IMR-90 (cell line): ENCODE data around the gene SPTBN5. TPM values are rescaled to one million over a fixed set of nuclear protein-coding genes. Genes with fewer than 3 reads are reported as not detected.

Experiments used
- ATAC-seq: fragments of 200-7000 bp; cut with Tn5 transposase; 2 replicates; pipeline ENCODE4 v1.9.1; 2020; ENCODE audit warnings: low read depth, mild to moderate bottlenecking, moderate library complexity
- BruUV-seq: library from RNA; stranded (reverse); fragments of 400-500 nt; replicated peaks from 2 replicates; lab custom pipeline; 2021; lab: Mats Ljungman, UMichigan
- CTCF ChIA-PET: fragments of 300-600 bp; formaldehyde crosslinking; extraction: SDS; loops from one replicate; lab custom pipeline; 2021; ENCODE audit warnings: antibody characterized with exemption; lab: Yijun Ruan, JAX
- POLR2A ChIA-PET: fragments of 300-600 bp; sonication (Branson Sonifier 250); formaldehyde crosslinking; loops from one replicate; lab custom pipeline; 2022; ENCODE audit warnings: antibody characterized with exemption; ENCODE audit not compliant: unreplicated experiment; lab: Charles Lee
- DNase-seq: peaks from one replicate; pipeline ENCODE4 v3.0.0; 2013
- H2AFZ ChIP-seq: replicated peaks from 2 replicates; pipeline ENCODE3; 2013; ENCODE audit warnings: low read length, mild to moderate bottlenecking; ENCODE audit not compliant: poor library complexity
- H2AK5ac ChIP-seq: 2 replicates; pipeline ENCODE4 v1.6.1; 2013; ENCODE audit warnings: low read depth, low read length, inconsistent platforms
- H2AK9ac ChIP-seq: replicated peaks from 2 replicates; pipeline ENCODE3; 2013; ENCODE audit warnings: mild to moderate bottlenecking, low read depth, low read length, moderate library complexity; ENCODE audit not compliant: poor library complexity
- H2BK120ac ChIP-seq: 2 replicates; pipeline ENCODE4 v1.6.1; 2013; ENCODE audit warnings: low read depth, low read length, inconsistent platforms
- H2BK15ac ChIP-seq: 3 replicates; pipeline ENCODE4 v1.6.1; 2013; ENCODE audit warnings: low read depth, low read length, inconsistent platforms
- H2BK20ac ChIP-seq: 2 replicates; pipeline ENCODE4 v1.6.1; 2013; ENCODE audit warnings: low read depth, mild to moderate bottlenecking, inconsistent platforms, low read length, moderate library complexity
- H2BK5ac ChIP-seq: 2 replicates; pipeline ENCODE4 v1.6.1; 2013; ENCODE audit warnings: mild to moderate bottlenecking, low read depth, low read length, inconsistent platforms; ENCODE audit not compliant: poor library complexity, severe bottlenecking
- H3K14ac ChIP-seq: replicated peaks from 2 replicates; pipeline ENCODE4 v1.6.1; 2013; ENCODE audit warnings: low read depth, low read length, inconsistent platforms
- H3K18ac ChIP-seq: 2 replicates; pipeline ENCODE4 v1.6.1; 2013; ENCODE audit warnings: low read depth, low read length, control low read depth
- H3K23ac ChIP-seq: 2 replicates; pipeline ENCODE4 v1.6.1; 2013; ENCODE audit warnings: low read depth, low read length, inconsistent platforms
- H3K27ac ChIP-seq: 2 replicates; pipeline ENCODE4 v1.5.1; 2013; ENCODE audit warnings: mild to moderate bottlenecking, control low read depth, low read length; ENCODE audit not compliant: insufficient read depth
- H3K27me3 ChIP-seq: 2 replicates; pipeline ENCODE4 v1.6.1; 2013; ENCODE audit warnings: low read length; ENCODE audit not compliant: control insufficient read depth, insufficient read depth
- H3K36me3 ChIP-seq: 2 replicates; pipeline ENCODE4 v1.6.1; 2013; ENCODE audit warnings: low read length, mixed read lengths; ENCODE audit not compliant: control insufficient read depth, insufficient read depth
- H3K4ac ChIP-seq: 2 replicates; pipeline ENCODE4 v1.6.1; 2013; ENCODE audit warnings: low read depth, low read length, inconsistent platforms
- H3K4me1 ChIP-seq: 2 replicates; pipeline ENCODE4 v1.6.1; 2013; ENCODE audit warnings: low read length, mixed read lengths; ENCODE audit not compliant: control insufficient read depth, insufficient read depth
- H3K4me2 ChIP-seq: 2 replicates; pipeline ENCODE4 v1.6.1; 2013; ENCODE audit warnings: low read depth, mild to moderate bottlenecking, control low read depth, low read length, moderate library complexity
- H3K4me3 ChIP-seq: 2 replicates; pipeline ENCODE4 v1.5.1; 2013; ENCODE audit warnings: low read depth, mild to moderate bottlenecking, control low read depth, low read length, moderate library complexity; ENCODE audit not compliant: insufficient read depth
- H3K56ac ChIP-seq: 2 replicates; pipeline ENCODE4 v1.6.1; 2013; ENCODE audit warnings: low read length, inconsistent platforms; ENCODE audit not compliant: insufficient read depth; ENCODE audit errors: extremely low read depth
- H3K79me1 ChIP-seq, 2 experiments: 2 replicates each; pipeline ENCODE4 v1.6.1; 2013; ENCODE audit warnings: low read length in 2 of 2, inconsistent platforms in 1 of 2, low read depth in 1 of 2
- H3K9ac ChIP-seq: 2 replicates; pipeline ENCODE4 v1.6.1; 2013; ENCODE audit warnings: low read depth, low read length, control low read depth
- H3K9me1 ChIP-seq: 2 replicates; pipeline ENCODE4 v1.6.1; 2013; ENCODE audit warnings: low read length, inconsistent platforms; ENCODE audit not compliant: insufficient read depth
- H3K9me3 ChIP-seq: 2 replicates; pipeline ENCODE4 v1.6.1; 2013; ENCODE audit warnings: low read length; ENCODE audit not compliant: control insufficient read depth, insufficient read depth
- H4K20me1 ChIP-seq: 2 replicates; pipeline ENCODE4 v1.6.1; 2013; ENCODE audit warnings: low read length, inconsistent platforms; ENCODE audit not compliant: insufficient read depth
- H4K5ac ChIP-seq: 2 replicates; pipeline ENCODE4 v1.6.1; 2013; ENCODE audit warnings: mild to moderate bottlenecking, low read depth, low read length, control low read depth
- H4K8ac ChIP-seq, 2 experiments: 2 replicates each; pipeline ENCODE4 v1.6.1; 2013; ENCODE audit warnings: low read depth in 2 of 2, low read length in 2 of 2, control low read depth in 1 of 2, inconsistent platforms in 1 of 2
- H4K91ac ChIP-seq: 2 replicates; pipeline ENCODE4 v1.6.1; 2013; ENCODE audit warnings: low read depth, low read length, inconsistent platforms; ENCODE audit not compliant: insufficient read depth
- BHLHE40 ChIP-seq: fragments of 150-350 bp; IDR thresholded peaks from 2 replicates; pipeline ENCODE4 v1.6.1; 2016; ENCODE audit warnings: mild to moderate bottlenecking, low read depth, low read length
- FOS ChIP-seq: fragments of 150-350 bp; IDR thresholded peaks from 2 replicates; pipeline ENCODE4 v1.6.1; 2016; ENCODE audit warnings: low read depth, low read length
- MAFK ChIP-seq: IDR thresholded peaks from 2 replicates; pipeline ENCODE4 v1.6.1; 2012; ENCODE audit warnings: low read depth, low read length, improper control_type of control experiment
- MAZ ChIP-seq: IDR thresholded peaks from 2 replicates; pipeline ENCODE4 v1.6.1; 2012; ENCODE audit warnings: low read depth, mild to moderate bottlenecking, low read length, improper control_type of control experiment, moderate library complexity, borderline replicate concordance
- NFE2L2 ChIP-seq: fragments of 150-350 bp; IDR thresholded peaks from 2 replicates; pipeline ENCODE4 v1.6.1; 2016; ENCODE audit warnings: low read depth, mild to moderate bottlenecking, low read length
- RCOR1 ChIP-seq: IDR thresholded peaks from 2 replicates; pipeline ENCODE4 v1.6.1; 2012; ENCODE audit warnings: mild to moderate bottlenecking, low read length, improper control_type of control experiment; ENCODE audit not compliant: insufficient replicate concordance
- WGBS, 2 experiments: methylation state at CpG; one replicate each; pipeline versions ENCODE4 v1.1.5 to v1.1.7; 2013; ENCODE audit warnings: missing lambda C conversion rate in 2 of 2; ENCODE audit not compliant: insufficient read length in 1 of 2; ENCODE audit errors: extremely low coverage in 2 of 2; 5-methylcytosine and 5-hydroxymethylcytosine counted together
- dilution Hi-C: fragments of 300-500 bp; cut with HindIII; formaldehyde crosslinking; loops from one replicate; pipeline ENCODE4 v1.14.3; 2018; ENCODE audit warnings: low sequenced_read_pairs; ENCODE audit not compliant: unreplicated experiment
- in situ Hi-C: fragments of 300-500 bp; cut with MboI; formaldehyde crosslinking; loops from 3 replicates; pipeline ENCODE4 v1.14.3; 2019; ENCODE audit warnings: low sequenced_read_pairs, inconsistent platforms, mixed read lengths
- intact Hi-C: fragments of 100-400 bp; cut with micrococcal nuclease; formaldehyde crosslinking; loops from 2 replicates; pipeline ENCODE4 v1.10.0; 2022
- polyA plus RNA-seq, 3 experiments: library from polyadenylated mRNA; depleted of rRNA; stranded (reverse); fragments of >200 nt; gene quantifications; 2 replicates each; pipeline ENCODE4 v1.2.3, GENCODE V29; 2012; ENCODE audit warnings: low replicate concordance in 1 of 3
- total RNA-seq: library from RNA; depleted of rRNA; stranded (reverse); fragments of >200 nt; gene quantifications from 2 replicates; pipeline ENCODE4 v1.2.3, GENCODE V29; 2012

SPTBN5 gene
- total and polyA plus RNA-seq, 2 of the 4 experiments (the other 2 are of a cell fraction), result under 0.01 to 0.38 TPM

- Histone ChIP-seq H3K4me2 (no peak overlapping the region), H2BK5ac (no peak overlapping the region), H2BK20ac (peak overlapping the region; percentile 51; the same call in 1 of the 2 replicates), H3K4ac (0 out of 2 replicates have a peak overlapping the region, but pooled peaks have one; percentile 49), H2AK5ac (peak overlapping the region; percentile 46; the same call in 1 of the 2 replicates), H3K9me1 (peaks cover 36% of the 10 kb centered on the region), H3K9ac (no peak overlapping the region), H4K8ac (no peak overlapping the region), H4K5ac (no peak overlapping the region), H3K14ac (no peak overlapping the region), H3K4me1 (peaks cover 22% of the 10 kb centered on the region), H3K4me3 (no peak overlapping the region), H4K91ac (no peak overlapping the region), H3K36me3 (peaks cover 7% of the 10 kb centered on the region), H2AFZ (no peak overlapping the region), H3K23ac (no peak overlapping the region), H2AK9ac (no peak overlapping the region), H2BK15ac (no peak overlapping the region), H3K79me1 (peaks cover 16 to 78% of the 10 kb centered on the region in 2 experiments), H4K20me1 (peaks cover 24% of the 10 kb centered on the region), H3K56ac (no peak overlapping the region), H3K9me3 (no peaks in the 10 kb centered on the region), H3K27me3 (no peaks in the 10 kb centered on the region), H3K18ac (no peak overlapping the region), H2BK120ac (no peak overlapping the region; the same call in 1 of the 2 replicates), H3K27ac (no peak overlapping the region)
- peak; percentile 36 for TF ChIP-seq BHLHE40
- TF ChIP-seq NFE2L2, result peak; percentile 35; the same call in 1 of the 2 replicates
- no peak for TF ChIP-seq MAZ
- TF ChIP-seq RCOR1, result peak; percentile 77
- no peak for TF ChIP-seq MAFK
- TF ChIP-seq FOS, result 0 out of 2 replicates have a peak, but pooled peaks have one; percentile 2
- ATAC-seq (peak; percentile 86), DNase-seq (peak; percentile 97)
- no TSS peak for BruUV-seq
- CTCF ChIA-PET, result interaction anchor here (1.0 kb wide), 1 partner anchor 52 kb away, joined by 3 read pairs; the partner anchor contains the start of gene EHD4
- dilution Hi-C loops, result no loop called here
- in situ Hi-C loops, result no loop called here
- intact Hi-C loops, result no loop called here
- POLR2A ChIA-PET, result no interaction called here
- 0% methylated on average over 1 of the region's 3 CpGs; no CpG with 5 or more reads in 1 of the 2 experiments for WGBS, 2 experiments
Observed at GRCh38 chr15:41919954-41920538, 26.2 kb upstream of the SPTBN5 start.
